DMS53 treated with DMSO at 0.1 percent for 48 hours (cell line): ENCODE measurements around the gene LRRC27.
"Not testable (repeated sequence)": the region's sequence is repeated elsewhere in the genome, so short reads cannot be mapped to it uniquely, and the experiment has no call there.

Experiments used
- DNase-seq: peaks from one replicate; lab custom pipeline; 2025; ENCODE audit not compliant: unreplicated experiment; lab: John Stamatoyannopoulos, UW

LRRC27 gene

GRCh38 chr10:132336919-132337407 is 5.0 kb downstream of the LRRC27 start:
- DNase-seq: peak; percentile 20

- DNase-seq: not testable (repeated sequence)
Measured at GRCh38 chr10:132337854-132338253, 5.9 kb downstream of the LRRC27 start.

GRCh38 chr10:132338876-132339275 is 6.9 kb downstream of the LRRC27 start:
- DNase-seq: no peak

- DNase-seq: no peak
Measured at GRCh38 chr10:132339276-132339675, 7.3 kb downstream of the LRRC27 start.

- DNase-seq: no peak
Measured at GRCh38 chr10:132341017-132341416, 9.0 kb downstream of the LRRC27 start.

- DNase-seq: no peak
Measured at GRCh38 chr10:132341781-132342180, 9.8 kb downstream of the LRRC27 start.

- DNase-seq: no peak
Measured at GRCh38 chr10:132342553-132342952, 10.6 kb downstream of the LRRC27 start.

- DNase-seq: no peak
Measured at GRCh38 chr10:132344386-132344785, 12.4 kb downstream of the LRRC27 start.

GRCh38 chr10:132345345-132345744 is 13.4 kb downstream of the LRRC27 start:
- DNase-seq: no peak

- DNase-seq: no peak
Measured at GRCh38 chr10:132346806-132347205, 14.8 kb downstream of the LRRC27 start.

- DNase-seq: no peak
Measured at GRCh38 chr10:132347211-132347930, 15.4 kb downstream of the LRRC27 start.

GRCh38 chr10:132347931-132348267 is 15.9 kb downstream of the LRRC27 start:
- no peak for DNase-seq

- DNase-seq: no peak
Measured at GRCh38 chr10:132349766-132350165, 17.8 kb downstream of the LRRC27 start.

GRCh38 chr10:132350391-132350790 is 18.4 kb downstream of the LRRC27 start:
- no peak for DNase-seq

- DNase-seq: no peak
Measured at GRCh38 chr10:132350946-132351345, 19.0 kb downstream of the LRRC27 start.

GRCh38 chr10:132351611-132352010 is 19.6 kb downstream of the LRRC27 start:
- peak; percentile 17 for DNase-seq

GRCh38 chr10:132352462-132353308 is 20.7 kb downstream of the LRRC27 start:
- DNase-seq: peak; percentile 49

- DNase-seq: no peak
Measured at GRCh38 chr10:132353456-132354355, 21.7 kb downstream of the LRRC27 start.

- no peak for DNase-seq
Measured at GRCh38 chr10:132354356-132355094, 22.5 kb downstream of the LRRC27 start.

GRCh38 chr10:132355297-132355696 is 23.3 kb downstream of the LRRC27 start:
- no peak for DNase-seq
